ENCODE data around the gene CARD19.

The CARD19 gene

GRCh38 chr9:93119953-93120845 lies 24.2 kb downstream of the CARD19 start:
- no peak overlapping the region for H3K27ac ChIP-seq

GRCh38 chr9:93120846-93121315 lies 24.9 kb downstream of the CARD19 start:
- H3K27ac ChIP-seq = no peak overlapping the region
- TF ChIP-seq ZFX (IDR thresholded peaks at IDR 0.05; ENCODE audit: borderline replicate concordance) = no peak
- TF ChIP-seq CTCF (IDR thresholded peaks at IDR 0.05) = no peak

More at GRCh38 chr9:93119953-93120845, 24.2 kb downstream of the CARD19 start:
- TF ChIP-seq CTCF (IDR thresholded peaks at IDR 0.05) (0 out of 2 replicates have a peak, but pooled peaks have one; percentile 10), ZFX (IDR thresholded peaks at IDR 0.05; ENCODE audit: borderline replicate concordance) (no peak)

GRCh38 chr9:93121316-93122241 lies 25.6 kb downstream of the CARD19 start:
- no peak overlapping the region for H3K27ac ChIP-seq
- TF ChIP-seq ZFX (IDR thresholded peaks at IDR 0.05; ENCODE audit: borderline replicate concordance) = no peak
- no peak for TF ChIP-seq CTCF (IDR thresholded peaks at IDR 0.05)

GRCh38 chr9:93122721-93123221 lies 26.8 kb downstream of the CARD19 start:
- H3K27ac ChIP-seq = no peak overlapping the region

GRCh38 chr9:93123561-93124283 lies 27.7 kb downstream of the CARD19 start:
- no peak for TF ChIP-seq CTCF (IDR thresholded peaks at IDR 0.05)
- no peak for TF ChIP-seq ZFX (IDR thresholded peaks at IDR 0.05; ENCODE audit: borderline replicate concordance)
- H3K27ac ChIP-seq = no peak overlapping the region

More at GRCh38 chr9:93122721-93123221, 26.8 kb downstream of the CARD19 start:
- TF ChIP-seq CTCF (IDR thresholded peaks at IDR 0.05) = no peak
- TF ChIP-seq ZFX (IDR thresholded peaks at IDR 0.05; ENCODE audit: borderline replicate concordance) = no peak

GRCh38 chr9:93124793-93125192 lies 28.8 kb downstream of the CARD19 start:
- TF ChIP-seq ZFX (IDR thresholded peaks at IDR 0.05; ENCODE audit: borderline replicate concordance) (no peak), CTCF (IDR thresholded peaks at IDR 0.05) (no peak)
- no peak overlapping the region for H3K27ac ChIP-seq
